Measurements from ENCODE around the gene VPS8.

- TF ChIP-seq POLR2A (IDR thresholded peaks at IDR 0.05; ENCODE audit: low read depth, low read length) (no peak), POLR2AphosphoS5 (IDR thresholded peaks at IDR 0.05; ENCODE audit: low read depth, low read length) (no peak), SPI1 (IDR thresholded peaks at IDR 0.05; ENCODE audit: low read depth, low read length) (no peak), POU2F2 (IDR thresholded peaks at IDR 0.05; ENCODE audit: low read depth, low read length) (no peak), TAF1 (IDR thresholded peaks at IDR 0.05; ENCODE audit: low read depth, low read length) (no peak), PAX5 (IDR thresholded peaks at IDR 0.05; ENCODE audit: insufficient read depth, low read length, severe bottlenecking) (no peak)
Measured at GRCh38 chr3:184780981-184781515, 30.9 kb upstream of the VPS8 start.

Measured in GM12891 (cell line).